WTC11 (cell line): ENCODE results near the gene STON2. TPM values are rescaled to one million over a fixed set of nuclear protein-coding genes. Genes with fewer than 3 reads are reported as not detected.

Experiments used
- ATAC-seq: fragments of 200-7000 bp; cut with Tn5 transposase; 2 replicates; pipeline ENCODE4 v1.10.0; 2021; ENCODE audit warnings: mild to moderate bottlenecking, moderate library complexity
- CTCF ChIA-PET: fragments of 300-600 bp; sonication (Branson Sonifier 250); formaldehyde crosslinking; loops from one replicate; lab custom pipeline; 2021; ENCODE audit warnings: antibody characterized with exemption; lab: Charles Lee
- POLR2A ChIA-PET: fragments of 350-600 bp; sonication (Branson Sonifier 250); formaldehyde crosslinking; loops from one replicate; lab custom pipeline; 2021; ENCODE audit warnings: antibody characterized with exemption; lab: Charles Lee
- DNase-seq: peaks from one replicate; pipeline ENCODE4 v3.0.0; 2021; ENCODE audit warnings: low spot score
- H3K27ac Mint-ChIP-seq: 2 replicates; pipeline ENCODE4 v1.8.0; 2021; ENCODE audit warnings: mixed read lengths
- H3K27me3 Mint-ChIP-seq: 2 replicates; pipeline ENCODE4 v1.8.0; 2021; ENCODE audit warnings: low read depth, mild to moderate bottlenecking, moderate library complexity, mixed read lengths
- H3K36me3 Mint-ChIP-seq: 2 replicates; pipeline ENCODE4 v1.8.0; 2021; ENCODE audit warnings: mixed read lengths
- H3K4me1 Mint-ChIP-seq: 2 replicates; pipeline ENCODE4 v1.8.0; 2022; ENCODE audit warnings: mixed read lengths
- H3K4me3 Mint-ChIP-seq: 2 replicates; pipeline ENCODE4 v1.8.0; 2021; ENCODE audit warnings: mild to moderate bottlenecking, moderate library complexity, mixed read lengths
- H3K9me3 Mint-ChIP-seq: 2 replicates; pipeline ENCODE4 v1.8.0; 2021; ENCODE audit warnings: mixed read lengths
- AFF4 ChIP-seq: sonication (generic); formaldehyde crosslinking; IDR thresholded peaks from 2 replicates; pipeline ENCODE4 v1.8.1; 2023; ENCODE audit warnings: mild to moderate bottlenecking, missing genetic modification reagents, borderline replicate concordance
- AR ChIP-seq: fragments of 250-450 bp; sonication (Bioruptor Pico); IDR thresholded peaks from 2 replicates; pipeline ENCODE4 v1.9.0; 2021; ENCODE audit warnings: mild to moderate bottlenecking
- CREB1 ChIP-seq: sonication (generic); formaldehyde crosslinking; IDR thresholded peaks from 2 replicates; pipeline ENCODE4 v1.8.0; 2023; ENCODE audit warnings: mild to moderate bottlenecking, missing genetic modification reagents
- E2F4 ChIP-seq: sonication (generic); formaldehyde crosslinking; IDR thresholded peaks from 2 replicates; pipeline ENCODE4 v1.8.1; 2022; ENCODE audit warnings: low read depth, mild to moderate bottlenecking, moderate library complexity, missing genetic modification reagents, borderline replicate concordance
- ESRRA ChIP-seq: sonication (generic); formaldehyde crosslinking; IDR thresholded peaks from 2 replicates; pipeline ENCODE4 v1.8.1; 2022; ENCODE audit warnings: mild to moderate bottlenecking, missing genetic modification reagents, borderline replicate concordance
- ETV6 ChIP-seq: sonication (generic); formaldehyde crosslinking; IDR thresholded peaks from 2 replicates; pipeline ENCODE4 v1.8.1; 2022; ENCODE audit warnings: mild to moderate bottlenecking, missing genetic modification reagents
- KAT7 ChIP-seq: sonication (generic); formaldehyde crosslinking; IDR thresholded peaks from 2 replicates; pipeline ENCODE4 v1.8.1; 2023; ENCODE audit warnings: missing genetic modification reagents, mild to moderate bottlenecking, borderline replicate concordance
- MXD4 ChIP-seq: fragments of 250-450 bp; sonication (Bioruptor Pico); IDR thresholded peaks from 2 replicates; pipeline ENCODE4 v1.8.0; 2021; ENCODE audit warnings: mild to moderate bottlenecking, moderate library complexity, borderline replicate concordance
- PREB ChIP-seq: sonication (generic); formaldehyde crosslinking; IDR thresholded peaks from 2 replicates; pipeline ENCODE4 v1.8.1; 2022; ENCODE audit warnings: mild to moderate bottlenecking, missing genetic modification reagents, moderate library complexity, borderline replicate concordance
- PRRX2 ChIP-seq: fragments of 250-450 bp; sonication (Bioruptor Pico); IDR thresholded peaks from 2 replicates; pipeline ENCODE4 v1.8.0; 2021; ENCODE audit warnings: mild to moderate bottlenecking
- USF1 ChIP-seq: sonication (generic); formaldehyde crosslinking; IDR thresholded peaks from 2 replicates; pipeline ENCODE4 v1.8.0; 2022; ENCODE audit warnings: mild to moderate bottlenecking, missing genetic modification reagents
- ZMAT4 ChIP-seq: fragments of 250-450 bp; sonication (Bioruptor Pico); IDR thresholded peaks from 2 replicates; pipeline ENCODE4 v1.9.0; 2021; ENCODE audit warnings: mild to moderate bottlenecking
- ZNF232 ChIP-seq: sonication (generic); formaldehyde crosslinking; IDR thresholded peaks from 2 replicates; pipeline ENCODE4 v1.8.0; 2022; ENCODE audit warnings: mild to moderate bottlenecking, missing genetic modification reagents
- ZNF281 ChIP-seq: sonication (generic); formaldehyde crosslinking; IDR thresholded peaks from 2 replicates; pipeline ENCODE4 v1.8.0; 2023; ENCODE audit warnings: mild to moderate bottlenecking, missing genetic modification reagents
- ZNF512 ChIP-seq: sonication (generic); formaldehyde crosslinking; IDR thresholded peaks from 2 replicates; pipeline ENCODE4 v1.8.1; 2022; ENCODE audit warnings: missing genetic modification reagents, borderline replicate concordance
- total RNA-seq: library from RNA; stranded (reverse); gene quantifications from 3 replicates; pipeline ENCODE4 v1.2.3, GENCODE V29; 2021

STON2 gene
- total RNA-seq, 1 experiment from 2014 or later = 69.2 TPM

GRCh38 chr14:81235096-81235495 lies 165.0 kb downstream of the STON2 start (continued):
- no peak for TF ChIP-seq ZNF512 (CRISPR knock-in tag)
- TF ChIP-seq KAT7 (CRISPR knock-in tag) = no peak
- TF ChIP-seq ZNF232 = no peak

GRCh38 chr14:81234278-81234677 lies 165.8 kb downstream of the STON2 start:
- POLR2A ChIA-PET = interaction anchor here (1.2 kb wide), 1 partner anchor 15 kb away, joined by 3 read pairs; no protein-coding TSS in a partner anchor
- ATAC-seq = no peak
- no peak for DNase-seq
- peaks cover 6% of the 10 kb centered on the region for H3K36me3 Mint-ChIP-seq
- no peaks in the 10 kb centered on the region; the same call in none of the 2 replicates for H3K27me3 Mint-ChIP-seq
- H3K27ac Mint-ChIP-seq = no peak overlapping the region
- no peak overlapping the region for H3K4me3 Mint-ChIP-seq
- no peak for TF ChIP-seq AFF4
- no peak for TF ChIP-seq CREB1 (CRISPR knock-in tag)
- no peak for TF ChIP-seq USF1 (CRISPR knock-in tag)
- no peak for TF ChIP-seq ESRRA (CRISPR knock-in tag)
- TF ChIP-seq ZNF281 (CRISPR knock-in tag) = no peak
- no peak for TF ChIP-seq E2F4
- TF ChIP-seq PREB (CRISPR knock-in tag) = no peak
- no peak for TF ChIP-seq ETV6 (CRISPR knock-in tag)
- TF ChIP-seq PRRX2 (CRISPR knock-in tag) = no peak
- no peak for TF ChIP-seq ZMAT4
- TF ChIP-seq MXD4 (CRISPR knock-in tag) = no peak
- no peak for TF ChIP-seq AR (CRISPR knock-in tag)
- TF ChIP-seq, all 79 proteins: peak for 0
- CTCF ChIA-PET = interaction anchor here (1.1 kb wide), 1 partner anchor 18 kb away, joined by 3 read pairs; no protein-coding TSS in a partner anchor
- H3K4me1 Mint-ChIP-seq = peaks cover 11% of the 10 kb centered on the region
- H3K9me3 Mint-ChIP-seq = peaks cover 37% of the 10 kb centered on the region
